GM19023 (cell line): ENCODE results near the gene NPTN.

ENCODE experiments used
- ATAC-seq: cut with Tn5 transposase; IDR thresholded peaks from one replicate; pipeline ENCODE4 v1.9.1; 2021; ENCODE audit warnings: mild to moderate bottlenecking, moderate library complexity; ENCODE audit not compliant: unreplicated experiment

Gene NPTN

GRCh38 chr15:73522011-73522410 is 111.2 kb downstream of the NPTN start:
- no peak for ATAC-seq

GRCh38 chr15:73518876-73519733 is 114.1 kb downstream of the NPTN start:
- no peak for ATAC-seq

GRCh38 chr15:73518180-73518862 is 114.9 kb downstream of the NPTN start:
- ATAC-seq, result no peak

- no peak for ATAC-seq
These were observed 115.6 kb downstream of the NPTN start for GRCh38 chr15:73517566-73517965.

GRCh38 chr15:73515527-73515926 is 117.7 kb downstream of the NPTN start:
- ATAC-seq, result no peak
